Measurements from ENCODE around the gene CYB5A. TPM values are rescaled to one million over a fixed set of nuclear protein-coding genes. Genes with fewer than 3 reads are reported as not detected.

The CYB5A gene
- total and polyA plus RNA-seq, 9 of the 15 experiments (the other 6 are each of a cell fraction or from before 2014, with no cell fraction given), result 11.9 to 22.6 (median 14.1) TPM

DNA sequence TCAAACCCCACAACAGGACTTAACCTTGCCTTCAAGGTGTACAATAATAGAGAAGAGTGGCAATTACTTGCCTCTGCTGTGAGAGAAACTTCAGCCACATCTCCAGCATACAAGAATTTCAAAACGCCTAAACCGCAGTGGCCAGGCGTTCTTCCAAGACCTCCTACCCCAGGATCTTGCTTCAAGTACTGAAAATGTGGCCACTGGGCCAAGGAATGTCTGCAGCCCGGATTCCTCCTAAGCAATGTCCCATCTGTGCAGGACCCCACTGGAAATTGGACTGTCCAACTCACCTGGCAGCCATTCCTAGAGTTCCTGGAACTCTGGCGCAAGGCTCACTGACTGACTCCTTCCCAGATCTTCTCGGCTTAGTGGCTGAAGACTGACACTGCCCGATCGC, 2.8 kb upstream of the CYB5A start:
- Histone ChIP-seq H4K20me1 (replicated peaks; ENCODE audit: control insufficient read depth, insufficient read depth, low read length) (no peaks in the 10 kb centered on the region), H3K9ac (ENCODE audit: insufficient read depth in 1 of 2, low read depth in 2 of 2, low read length in 2 of 2) (no peak overlapping the region), H2AFZ (ENCODE audit: low read depth, low read length) (no peak overlapping the region), H3K4me3 (no peak overlapping the region), H3K79me2 (ENCODE audit: control insufficient read depth, insufficient read depth, low read length) (no peaks in the 10 kb centered on the region; the same call in 2 of the 3 replicates), H3K9me3 (replicated peaks; ENCODE audit: control insufficient read depth, insufficient read depth, low read depth, low read length) (no peaks in the 10 kb centered on the region), H3K27ac (ENCODE audit: extremely low read depth, low read depth, low read length) (no peak overlapping the region), H3K4me1 (replicated peaks in 1 of 2; ENCODE audit: control insufficient read depth in 2 of 2, insufficient read depth in 2 of 2, low read length in 2 of 2) (peaks cover 0 to 11% of the 10 kb centered on the region in 2 experiments; a peak in 2 of 5 replicates), H3K4me2 (ENCODE audit: insufficient read depth, low read length) (no peak overlapping the region), H3K9me1 (ENCODE audit: control insufficient read depth, insufficient read depth, low read length) (no peaks in the 10 kb centered on the region), H3K36me3 (ENCODE audit: control insufficient read depth, insufficient read depth, low read length) (no peaks in the 10 kb centered on the region), H3K27me3 (ENCODE audit: control insufficient read depth in 2 of 2, insufficient read depth in 2 of 2, low read length in 2 of 2) (no peaks in the 10 kb centered on the region)
- intact Hi-C loops (cut with micrococcal nuclease) (no loop called here), in situ Hi-C loops (cut with MboI) (no loop called here)
- ChIA-PET CTCF (ENCODE audit: low intra/inter-chr PET ratio) (no interaction called here), POLR2A (no interaction called here)
- 23% methylated on average over 8 of the region's 8 CpGs for WGBS (ENCODE audit: insufficient coverage, low coverage, missing lambda C conversion rate)
- TF ChIP-seq RBM34 (IDR thresholded peaks at IDR 0.05; ENCODE audit: borderline replicate concordance, insufficient read depth, low read length) (no peak), STAT5A (IDR thresholded peaks at IDR 0.05; ENCODE audit: borderline replicate concordance, low read length) (no peak), SPI1 (IDR thresholded peaks at IDR 0.05; ENCODE audit: borderline replicate concordance, low read depth, low read length) (no peak), TSC22D4 (tag; IDR thresholded peaks at IDR 0.05) (no peak), HEY1 (CRISPR knock-in tag; IDR thresholded peaks at IDR 0.05; ENCODE audit: borderline replicate concordance) (no peak), ZNF668 (CRISPR knock-in tag; IDR thresholded peaks at IDR 0.05) (no peak), ZNF57 (CRISPR knock-in tag; IDR thresholded peaks at IDR 0.05) (no peak), CBX3 (IDR thresholded peaks at IDR 0.05; ENCODE audit: borderline replicate concordance in 1 of 2, low read length in 2 of 2) (no peak), NRF1 (conservative IDR thresholded peaks at IDR 0.05 in 1 of 2, IDR thresholded peaks at IDR 0.05 in 1 of 2) (no peak), ZNF785 (CRISPR knock-in tag; IDR thresholded peaks at IDR 0.05) (no peak), TGIF2 (CRISPR knock-in tag; IDR thresholded peaks at IDR 0.05) (no peak)
- TF ChIP-seq, protein P1, sequence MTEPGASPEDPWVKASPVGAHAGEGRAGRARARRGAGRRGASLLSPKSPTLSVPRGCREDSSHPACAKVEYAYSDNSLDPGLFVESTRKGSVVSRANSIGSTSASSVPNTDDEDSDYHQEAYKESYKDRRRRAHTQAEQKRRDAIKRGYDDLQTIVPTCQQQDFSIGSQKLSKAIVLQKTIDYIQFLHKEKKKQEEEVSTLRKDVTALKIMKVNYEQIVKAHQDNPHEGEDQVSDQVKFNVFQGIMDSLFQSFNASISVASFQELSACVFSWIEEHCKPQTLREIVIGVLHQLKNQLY (CRISPR knock-in tag; conservative IDR thresholded peaks at IDR 0.05), result no peak
- BruUV-seq (replicated peaks), result no TSS peak
- ATAC-seq (no peak), FAIRE-seq (no peak), DNase-seq (ENCODE audit: extremely low read depth in 1 of 4, low spot score in 3 of 4) (no peak)
